Measurements from ENCODE around the gene CAMTA1.

DNA sequence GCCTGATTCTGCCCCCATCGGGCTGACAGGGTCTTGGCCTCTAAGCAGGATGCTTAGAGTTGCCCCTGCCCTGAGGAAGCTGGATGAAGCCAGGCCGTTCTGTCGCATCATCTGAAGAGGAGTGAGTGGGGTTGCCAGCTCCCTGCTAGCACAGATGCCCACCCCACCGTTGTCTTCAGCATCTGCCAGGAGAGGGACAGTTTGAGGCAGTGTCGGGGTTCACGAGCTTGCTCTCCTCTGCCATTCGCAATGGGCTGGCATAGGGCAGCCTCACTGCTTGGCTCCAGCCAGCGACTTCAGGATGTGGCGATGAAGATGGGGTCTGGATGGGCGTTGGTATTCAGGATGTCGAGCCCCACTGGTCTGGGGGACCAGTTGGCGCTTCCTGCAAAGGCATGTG, 840.1 kb downstream of the CAMTA1 start:
- TF ChIP-seq, protein P1, sequence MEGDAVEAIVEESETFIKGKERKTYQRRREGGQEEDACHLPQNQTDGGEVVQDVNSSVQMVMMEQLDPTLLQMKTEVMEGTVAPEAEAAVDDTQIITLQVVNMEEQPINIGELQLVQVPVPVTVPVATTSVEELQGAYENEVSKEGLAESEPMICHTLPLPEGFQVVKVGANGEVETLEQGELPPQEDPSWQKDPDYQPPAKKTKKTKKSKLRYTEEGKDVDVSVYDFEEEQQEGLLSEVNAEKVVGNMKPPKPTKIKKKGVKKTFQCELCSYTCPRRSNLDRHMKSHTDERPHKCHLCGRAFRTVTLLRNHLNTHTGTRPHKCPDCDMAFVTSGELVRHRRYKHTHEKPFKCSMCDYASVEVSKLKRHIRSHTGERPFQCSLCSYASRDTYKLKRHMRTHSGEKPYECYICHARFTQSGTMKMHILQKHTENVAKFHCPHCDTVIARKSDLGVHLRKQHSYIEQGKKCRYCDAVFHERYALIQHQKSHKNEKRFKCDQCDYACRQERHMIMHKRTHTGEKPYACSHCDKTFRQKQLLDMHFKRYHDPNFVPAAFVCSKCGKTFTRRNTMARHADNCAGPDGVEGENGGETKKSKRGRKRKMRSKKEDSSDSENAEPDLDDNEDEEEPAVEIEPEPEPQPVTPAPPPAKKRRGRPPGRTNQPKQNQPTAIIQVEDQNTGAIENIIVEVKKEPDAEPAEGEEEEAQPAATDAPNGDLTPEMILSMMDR (IDR thresholded peaks at IDR 0.05; ENCODE audit: insufficient read depth, low read length, poor library complexity, severe bottlenecking), result no peak
- TF ChIP-seq EZH2phosphoT487 (conservative IDR thresholded peaks at IDR 0.05; ENCODE audit: low read length), result no peak

Data from SU-DHL-6 (cell line).